Ecto neural progenitor cell (in vitro differentiated cells): ENCODE data around the gene RGPD6.
"Not testable (repeated sequence)": the region's sequence is repeated elsewhere in the genome, so short reads cannot be mapped to it uniquely, and the experiment has no call there.

ENCODE experiments used
- DNase-seq: peaks from one replicate; pipeline ENCODE4 v3.0.0-alpha.2; 2018; ENCODE audit warnings: low spot score

RGPD6 gene

GRCh38 chr2:110481200-110481599, 95.8 kb downstream of the RGPD6 start:
- DNase-seq: not testable (repeated sequence)

GRCh38 chr2:110480084-110480483, 96.9 kb downstream of the RGPD6 start:
- DNase-seq: not testable (repeated sequence)

GRCh38 chr2:110477370-110477769, 99.7 kb downstream of the RGPD6 start:
- DNase-seq: not testable (repeated sequence)

- not testable (repeated sequence) for DNase-seq
These were observed 100.1 kb downstream of the RGPD6 start for GRCh38 chr2:110476952-110477351.

- not testable (repeated sequence) for DNase-seq
These were observed 101.2 kb downstream of the RGPD6 start for GRCh38 chr2:110475627-110476359.

- not testable (repeated sequence) for DNase-seq
These were observed 102.1 kb downstream of the RGPD6 start for GRCh38 chr2:110474898-110475297.

- DNase-seq: not testable (repeated sequence)
These were observed 104.0 kb downstream of the RGPD6 start for GRCh38 chr2:110473059-110473358.

GRCh38 chr2:110472171-110473058, 104.6 kb downstream of the RGPD6 start, which contains the start of gene LIMS4:
Gene LIMS4, minus strand, starts transcription at chr2:110472816. Its CDS starts 38 bp downstream, at chr2:110472778.
- not testable (repeated sequence) for DNase-seq

GRCh38 chr2:110468921-110469320, 108.1 kb downstream of the RGPD6 start:
- not testable (repeated sequence) for DNase-seq

GRCh38 chr2:110465312-110465711, 111.7 kb downstream of the RGPD6 start:
- DNase-seq: not testable (repeated sequence)
